GM19351 (cell line): ENCODE data around the gene KCTD10.
A peak's percentile ranks its signal among the peaks of the same experiment; 100 is the strongest.
"Not testable (repeated sequence)": the region's sequence is repeated elsewhere in the genome, so short reads cannot be mapped to it uniquely, and the experiment has no call there.

Experiments
- ATAC-seq: cut with Tn5 transposase; IDR thresholded peaks from one replicate; pipeline ENCODE4 v1.9.1; 2021; ENCODE audit warnings: mild to moderate bottlenecking, moderate library complexity; ENCODE audit not compliant: unreplicated experiment

Gene KCTD10

GRCh38 chr12:109450980-109451379 is 26.1 kb downstream of the KCTD10 start:
- ATAC-seq = no peak

- ATAC-seq = no peak
Measured at GRCh38 chr12:109449845-109450532, 27.1 kb downstream of the KCTD10 start.

GRCh38 chr12:109448707-109449390 is 28.3 kb downstream of the KCTD10 start:
- ATAC-seq = no peak

- ATAC-seq = no peak
Measured at GRCh38 chr12:109448272-109448671, 28.8 kb downstream of the KCTD10 start.

- ATAC-seq = no peak
Measured at GRCh38 chr12:109447482-109447881, 29.6 kb downstream of the KCTD10 start.

- no peak for ATAC-seq
Measured at GRCh38 chr12:109446869-109447268, 30.2 kb downstream of the KCTD10 start.

GRCh38 chr12:109445191-109445609 is 31.9 kb downstream of the KCTD10 start:
- no peak for ATAC-seq

GRCh38 chr12:109444259-109444658 is 32.8 kb downstream of the KCTD10 start:
- no peak for ATAC-seq

GRCh38 chr12:109443794-109444193 is 33.3 kb downstream of the KCTD10 start:
- ATAC-seq = no peak

- no peak for ATAC-seq
Measured at GRCh38 chr12:109440851-109441490, 36.1 kb downstream of the KCTD10 start.

- not testable (repeated sequence) for ATAC-seq
Measured at GRCh38 chr12:109439951-109440350, 37.1 kb downstream of the KCTD10 start.

GRCh38 chr12:109439181-109439580 is 37.9 kb downstream of the KCTD10 start:
- ATAC-seq = no peak

- no peak for ATAC-seq
Measured at GRCh38 chr12:109436188-109436560, 40.9 kb downstream of the KCTD10 start.

- no peak for ATAC-seq
Measured at GRCh38 chr12:109435428-109436187, 41.5 kb downstream of the KCTD10 start.

- ATAC-seq = no peak
Measured at GRCh38 chr12:109434582-109434981, 42.5 kb downstream of the KCTD10 start.

GRCh38 chr12:109433618-109434017 is 43.5 kb downstream of the KCTD10 start:
- ATAC-seq = no peak

- peak; percentile 47 for ATAC-seq
Measured at GRCh38 chr12:109432842-109433304, 44.2 kb downstream of the KCTD10 start.

GRCh38 chr12:109432431-109432830 is 44.7 kb downstream of the KCTD10 start:
- ATAC-seq = no peak

- ATAC-seq = no peak
Measured at GRCh38 chr12:109430244-109430643, 46.9 kb downstream of the KCTD10 start.

GRCh38 chr12:109428804-109429203 is 48.3 kb downstream of the KCTD10 start:
- not testable (repeated sequence) for ATAC-seq

GRCh38 chr12:109428037-109428629 is 49.0 kb downstream of the KCTD10 start:
- peak; percentile 68 for ATAC-seq
